CD4-positive, alpha-beta T cell (primary cell): ENCODE data around the gene EVPL. TPM values are rescaled to one million over a fixed set of nuclear protein-coding genes. Genes with fewer than 3 reads are reported as not detected.

Experiments used
- ATAC-seq: fragments of 200-7000 bp; cut with Tn5 transposase; one replicate; pipeline ENCODE4 v1.10.0; 2022; ENCODE audit warnings: mild to moderate bottlenecking; ENCODE audit not compliant: poor library complexity
- CTCF ChIA-PET: fragments of 350-600 bp; sonication (Branson Sonifier 250); formaldehyde crosslinking; loops from one replicate; lab custom pipeline; 2021; ENCODE audit warnings: antibody characterized with exemption, inconsistent platforms; lab: Charles Lee
- POLR2A ChIA-PET: fragments of 350-600 bp; sonication (Branson Sonifier 250); formaldehyde crosslinking; loops from one replicate; lab custom pipeline; 2021; ENCODE audit warnings: antibody characterized with exemption, inconsistent platforms; lab: Charles Lee
- DNase-seq, 14 experiments: peaks; one replicate each; pipeline ENCODE4 v3.0.0-alpha.2; 2013 to 2020; ENCODE audit warnings: mixed read lengths in 2 of 14
- H3K27ac ChIP-seq, 2 donors: one replicate each; pipeline versions ENCODE4 v1.5.1 to v1.7.0; 2013; ENCODE audit warnings: low read length in 2 of 2, low read depth in 1 of 2, mild to moderate bottlenecking in 1 of 2
- H3K27me3 ChIP-seq, 2 experiments: 1 replicate in 1 of 2; 2 replicates in 1 of 2; pipeline versions ENCODE4 v1.6.1 to v1.7.0; 2013; ENCODE audit warnings: low read length in 2 of 2, control low read depth in 1 of 2, mild to moderate bottlenecking in 1 of 2, moderate library complexity in 1 of 2; ENCODE audit not compliant: insufficient read depth in 2 of 2, control insufficient read depth in 1 of 2
- H3K36me3 ChIP-seq: one replicate; pipeline ENCODE4 v1.6.1; 2013; ENCODE audit warnings: low read length, control low read depth; ENCODE audit not compliant: insufficient read depth
- H3K4me1 ChIP-seq: one replicate; pipeline ENCODE4 v1.6.1; 2013; ENCODE audit warnings: low read length, control low read depth; ENCODE audit not compliant: insufficient read depth
- H3K4me3 ChIP-seq: one replicate; pipeline ENCODE4 v1.5.1; 2013; ENCODE audit warnings: mild to moderate bottlenecking, low read length, moderate library complexity
- H3K9me3 ChIP-seq, 2 experiments: 1 replicate in 1 of 2; 2 replicates in 1 of 2; pipeline versions ENCODE4 v1.6.1 to v1.7.0; 2013; ENCODE audit warnings: low read length in 2 of 2, mild to moderate bottlenecking in 2 of 2, control low read depth in 1 of 2, moderate library complexity in 1 of 2; ENCODE audit not compliant: control insufficient read depth in 1 of 2, insufficient read depth in 1 of 2
- H3K27ac Mint-ChIP-seq: one replicate; pipeline ENCODE4 v1.8.0; 2020; ENCODE audit warnings: mixed read lengths
- H3K27me3 Mint-ChIP-seq: one replicate; pipeline ENCODE4 v1.8.0; 2021; ENCODE audit warnings: mixed read lengths
- H3K36me3 Mint-ChIP-seq: one replicate; pipeline ENCODE4 v1.8.0; 2021; ENCODE audit warnings: low read depth, mixed read lengths
- H3K4me1 Mint-ChIP-seq: one replicate; pipeline ENCODE4 v1.8.0; 2021; ENCODE audit warnings: low read depth, mixed read lengths
- H3K4me3 Mint-ChIP-seq: one replicate; pipeline ENCODE4 v1.8.0; 2020; ENCODE audit warnings: mild to moderate bottlenecking, mixed read lengths
- H3K9me3 Mint-ChIP-seq: one replicate; pipeline ENCODE4 v1.8.0; 2020; ENCODE audit warnings: mixed read lengths
- CTCF ChIP-seq: fragments of 200-600 bp; IDR thresholded peaks from one replicate; pipeline ENCODE4 v1.8.0; 2022; ENCODE audit warnings: antibody characterized with exemption, mild to moderate bottlenecking
- intact Hi-C, 2 experiments: fragments of 100-400 bp; cut with DNase I in 1 of 2; cut with micrococcal nuclease in 1 of 2; formaldehyde crosslinking; loops; one replicate each; pipeline versions ENCODE4 v1.15.1 to v1.9.0; 2023 to 2025; cut with DNase I, micrococcal nuclease
- total RNA-seq, 174 experiments: library from RNA in 2 of 174; stranded (reverse) in 2 of 174; gene quantifications; one replicate each; pipeline ENCODE4 v1.2.3 and lab custom pipeline; 2021 to 2026

EVPL gene
- total RNA-seq, 2 experiments from 2014 or later: 0.14 to 0.38 TPM

- ATAC-seq: no peak
- no peak for TF ChIP-seq CTCF
- Mint-ChIP-seq H3K4me1 (no peaks in the 10 kb centered on the region), H3K27ac (no peak overlapping the region), H3K9me3 (no peaks in the 10 kb centered on the region), H3K36me3 (peaks cover 10% of the 10 kb centered on the region), H3K27me3 (no peaks in the 10 kb centered on the region), H3K4me3 (no peak overlapping the region)
- Histone ChIP-seq H3K27ac (no peak overlapping the region), H3K4me1 (peaks cover under 1% of the 10 kb centered on the region), H3K9me3 (no peaks in the 10 kb centered on the region), H3K36me3 (peaks cover 16% of the 10 kb centered on the region), H3K27me3 (no peaks in the 10 kb centered on the region), H3K4me3 (no peak overlapping the region)
- POLR2A ChIA-PET: no interaction called here
- no peak for DNase-seq
- CTCF ChIA-PET: interaction anchor here (1.8 kb wide), 1 partner anchor 9 kb away, joined by 4 read pairs; the partner anchor contains the start of gene CDK3
- intact Hi-C loops: loop anchor here in 1 of 2 experiments (5.0 kb wide), 1 partner anchor 64 kb away; no protein-coding TSS in a partner anchor
These were observed 35.7 kb downstream of the EVPL start for GRCh38 chr17:75991396-75991795.

- no peaks in the 10 kb centered on the region for H3K27me3 Mint-ChIP-seq
- intact Hi-C loops: loop anchor here in 1 of 2 experiments (10.0 kb wide), 1 partner anchor 398 kb away; the partner anchor contains the start of gene SPHK1
- peaks cover 12% of the 10 kb centered on the region for H3K36me3 ChIP-seq
- no peak for TF ChIP-seq CTCF
- no peaks in the 10 kb centered on the region for H3K9me3 ChIP-seq
- peaks cover 10% of the 10 kb centered on the region for H3K36me3 Mint-ChIP-seq
- H3K4me3 ChIP-seq: no peak overlapping the region
- no peak overlapping the region for H3K27ac Mint-ChIP-seq
- no peaks in the 10 kb centered on the region for H3K4me1 ChIP-seq
- no peak for ATAC-seq
- no peak overlapping the region for H3K4me3 Mint-ChIP-seq
- H3K27ac ChIP-seq: no peak overlapping the region
- DNase-seq: no peak
- no peaks in the 10 kb centered on the region for H3K27me3 ChIP-seq
- POLR2A ChIA-PET: no interaction called here
- peaks cover 4% of the 10 kb centered on the region for H3K4me1 Mint-ChIP-seq
- CTCF ChIA-PET: no interaction called here
- no peaks in the 10 kb centered on the region for H3K9me3 Mint-ChIP-seq
These were observed 40.1 kb downstream of the EVPL start for GRCh38 chr17:75987041-75987440.

- H3K4me1 ChIP-seq: no peaks in the 10 kb centered on the region
- intact Hi-C loops: loop anchor here in 1 of 2 experiments (10.0 kb wide), 1 partner anchor 399 kb away; the partner anchor contains the start of gene SPHK1
- no peak overlapping the region for H3K4me3 Mint-ChIP-seq
- H3K27me3 ChIP-seq: no peaks in the 10 kb centered on the region
- TF ChIP-seq CTCF: no peak
- DNase-seq: no peak
- no peak for ATAC-seq
- H3K4me1 Mint-ChIP-seq: peaks cover 5% of the 10 kb centered on the region
- peaks cover 3% of the 10 kb centered on the region for H3K36me3 ChIP-seq
- peaks cover 5% of the 10 kb centered on the region for H3K36me3 Mint-ChIP-seq
- no peak overlapping the region for H3K27ac Mint-ChIP-seq
- no peak overlapping the region for H3K4me3 ChIP-seq
- no peak overlapping the region for H3K27ac ChIP-seq
- ChIA-PET CTCF (no interaction called here), POLR2A (no interaction called here)
- H3K9me3 ChIP-seq: no peaks in the 10 kb centered on the region
- H3K27me3 Mint-ChIP-seq: no peaks in the 10 kb centered on the region
- H3K9me3 Mint-ChIP-seq: no peaks in the 10 kb centered on the region
These were observed 41.1 kb downstream of the EVPL start for GRCh38 chr17:75985986-75986385.
